Esophagus squamous epithelium (tissue), 4 donors: ENCODE data around the gene CISD2.

Experiments
- CTCF ChIP-seq, 6 experiments: fragments of 450-650 bp in 4 of 6; fragments of 200-600 bp in 2 of 6; sonication (generic) in 2 of 6; IDR thresholded peaks; one replicate each; pipeline ENCODE4 v1.5.1; 2016 to 2019; ENCODE audit warnings: antibody characterized with exemption in 6 of 6, mild to moderate bottlenecking in 4 of 6, moderate library complexity in 4 of 6
- POLR2A ChIP-seq, 4 donors: fragments of 450-650 bp; IDR thresholded peaks; one replicate each; pipeline ENCODE4 v1.6.1; 2017; ENCODE audit warnings: antibody characterized with exemption in 4 of 4, mild to moderate bottlenecking in 4 of 4, moderate library complexity in 3 of 4

DNA sequence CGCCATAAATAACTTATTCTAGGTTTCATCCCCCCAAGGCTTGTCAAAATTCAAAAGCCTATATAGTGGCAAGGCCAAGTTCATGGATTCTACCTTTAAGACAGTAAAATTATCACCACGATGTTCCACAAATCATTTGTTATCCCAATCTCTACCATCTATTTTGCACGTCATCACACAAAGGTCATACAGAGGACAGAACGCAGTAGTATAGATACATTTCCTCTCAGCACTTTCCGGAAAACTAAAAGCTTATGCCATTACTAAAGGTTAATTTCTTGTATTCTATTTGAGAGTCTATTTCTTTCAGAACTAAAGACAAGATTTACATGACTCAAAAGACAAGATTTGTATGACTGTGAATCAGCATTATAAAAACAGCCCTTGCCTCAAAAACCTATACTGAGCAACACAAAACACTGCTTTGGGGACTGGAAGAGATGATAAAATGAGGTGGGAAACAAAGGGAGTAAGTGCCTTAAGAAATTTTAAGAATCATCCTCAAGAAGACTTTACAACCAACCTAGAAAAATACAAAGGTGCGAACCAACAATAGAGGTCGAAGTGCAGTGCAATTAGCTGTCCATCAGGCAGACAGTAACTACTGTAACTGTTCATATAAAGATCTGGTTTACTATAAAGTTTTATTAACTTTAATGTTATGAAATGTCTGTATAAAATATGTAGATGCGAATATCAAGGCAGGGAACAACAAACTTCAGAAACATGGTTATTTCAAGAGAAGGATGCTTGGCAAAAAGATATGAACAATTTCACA is 49.0 kb upstream of the CISD2 start:
- TF ChIP-seq POLR2A (IDR thresholded peaks at IDR 0.05) (no peak), CTCF (IDR thresholded peaks at IDR 0.05) (no peak)
